Measurements from ENCODE around the gene NFKBIA. TPM values are rescaled to one million over a fixed set of nuclear protein-coding genes. Genes with fewer than 3 reads are reported as not detected.

Gene NFKBIA
- 99.4 TPM for total RNA-seq (2021; ENCODE audit: unreplicated experiment)
- 121 TPM for polyA plus RNA-seq (2012; ENCODE audit: insufficient read length)
- percentile 97 among the genes with signal in this experiment for Bru-seq, nascent RNA
- BruChase-seq, experiment 1, labeled RNA remaining after a 2-hour chase, result percentile 96 among the genes with signal in this experiment
- percentile 88 among the genes with signal in this experiment for BruChase-seq, experiment 2, labeled RNA remaining after a 6-hour chase
- long read RNA-seq, transcript NFKBIA-209 (5 exons, 1,537 nt), result minor isoform, 7 of 76 reads
- long read RNA-seq, transcript NFKBIA-201 (6 exons, 1,558 nt), result major isoform, 39 of 76 reads
- long read RNA-seq, partial matches to known transcripts, result 19 of 76 reads
- long read RNA-seq, other reads (novel, unspliced or antisense), result 9 of 76 reads

- Histone ChIP-seq H3K4me3 (ENCODE audit: low read depth in 2 of 2, low read length in 2 of 2) (peak within 1 kb of the TSS; percentile 68 to 73), H3K4me1 (ENCODE audit: control insufficient read depth, insufficient read depth, low read length) (peaks cover 43% of the 10 kb centered on the region), H3K27ac (ENCODE audit: low read length) (peak within 1 kb of the TSS; percentile 97), H3K9me3 (ENCODE audit: control insufficient read depth, insufficient read depth, low read depth, low read length) (no peaks in the 10 kb centered on the region), H3K36me3 (ENCODE audit: control insufficient read depth, insufficient read depth, low read length) (peaks cover 17% of the 10 kb centered on the region), H3K27me3 (ENCODE audit: control insufficient read depth, insufficient read depth, low read length) (no peaks in the 10 kb centered on the region)
- ChIA-PET CTCF (no interaction called here), POLR2A (interaction anchor here (0.6 to 1.4 kb wide), 4 partner anchors 29 to 282 kb away, joined by 3 to 6 read pairs (median 4); partner anchors contain the start of genes PPP2R3C and PRORP)
- intact Hi-C loops (cut with micrococcal nuclease; ENCODE audit: unreplicated experiment) (loop anchor here (5.0 to 10.0 kb wide), 3 partner anchors 67 to 190 kb away; partner anchors contain the start of gene PSMA6), in situ Hi-C loops (cut with HindIII; ENCODE audit: low pct_unique_long_range_greater_than_20kb, low sequenced_read_pairs) (no loop called here)
- DNase-seq (ENCODE audit: low read depth, low spot score) (no peak), ATAC-seq (peak; percentile 81)
- no TSS peak for BruUV-seq (replicated peaks)
- TF ChIP-seq REST (IDR thresholded peaks at IDR 0.05; ENCODE audit: insufficient read depth in 1 of 2, low read depth in 2 of 2, low read length in 1 of 2), result no peak
- TF ChIP-seq SIN3A (IDR thresholded peaks at IDR 0.05; ENCODE audit: borderline replicate concordance, insufficient read depth, low read depth, low read length), result 0 out of 2 replicates have a peak, but pooled peaks have one; percentile 37
- TF ChIP-seq TCF7L2 (IDR thresholded peaks at IDR 0.05; ENCODE audit: low read depth, low read length), result 0 out of 2 replicates have a peak, but pooled peaks have one; percentile 74
- TF ChIP-seq CTCF (IDR thresholded peaks at IDR 0.05), result no peak; the same call in 1 of the 2 replicates
- peak; percentile 89 for TF ChIP-seq POLR2AphosphoS5 (IDR thresholded peaks at IDR 0.05; ENCODE audit: low read depth, low read length)
Observed at GRCh38 chr14:35404449-35405303, at the start of gene NFKBIA. TSS of gene NFKBIA (minus strand) at chr14:35404749. CDS start at chr14:35404644, 105 bp downstream.

- BruUV-seq (replicated peaks), result no TSS peak
- Histone ChIP-seq H3K4me3 (ENCODE audit: low read depth in 2 of 2, low read length in 2 of 2) (no peak overlapping the region), H3K9me3 (ENCODE audit: control insufficient read depth, insufficient read depth, low read depth, low read length) (no peaks in the 10 kb centered on the region), H3K4me1 (ENCODE audit: control insufficient read depth, insufficient read depth, low read length) (no peaks in the 10 kb centered on the region), H3K36me3 (ENCODE audit: control insufficient read depth, insufficient read depth, low read length) (no peaks in the 10 kb centered on the region), H3K27me3 (ENCODE audit: control insufficient read depth, insufficient read depth, low read length) (no peaks in the 10 kb centered on the region), H3K27ac (ENCODE audit: low read length) (no peak overlapping the region)
- intact Hi-C loops (cut with micrococcal nuclease; ENCODE audit: unreplicated experiment) (loop anchor here (10.0 kb wide), 1 partner anchor 368 kb away; no protein-coding TSS in a partner anchor), in situ Hi-C loops (cut with HindIII; ENCODE audit: low pct_unique_long_range_greater_than_20kb, low sequenced_read_pairs) (no loop called here)
- ATAC-seq, result no peak
- DNase-seq (ENCODE audit: low read depth, low spot score), result no peak
- CTCF ChIA-PET, result no interaction called here
- no peak for TF ChIP-seq POLR2AphosphoS5 (IDR thresholded peaks at IDR 0.05; ENCODE audit: low read depth, low read length)
- TF ChIP-seq TCF7L2 (IDR thresholded peaks at IDR 0.05; ENCODE audit: low read depth, low read length), result no peak
- TF ChIP-seq SIN3A (IDR thresholded peaks at IDR 0.05; ENCODE audit: borderline replicate concordance, insufficient read depth, low read depth, low read length), result no peak
- no peak for TF ChIP-seq CTCF (IDR thresholded peaks at IDR 0.05)
- TF ChIP-seq REST (IDR thresholded peaks at IDR 0.05; ENCODE audit: insufficient read depth in 1 of 2, low read depth in 2 of 2, low read length in 1 of 2), result no peak
- POLR2A ChIA-PET, result no interaction called here
Observed at GRCh38 chr14:35446450-35446849, 41.9 kb upstream of the NFKBIA start.

Data from Panc1 (cell line).